Stimulated activated CD8-positive, alpha-beta memory T cell treated with anti-CD3 and anti-CD28 coated beads, Interleukin-2, amount 100 ng/mL, for 1 hour (primary cell): ENCODE results near the gene MPZL3.
"Not testable (repeated sequence)": the region's sequence is repeated elsewhere in the genome, so short reads cannot be mapped to it uniquely, and the experiment has no call there.

Experiments
- DNase-seq, 2 donors: peaks; one replicate each; pipeline ENCODE4 v3.0.0-alpha.2; 2020; ENCODE audit warnings: low read depth in 2 of 2

Gene MPZL3

DNA sequence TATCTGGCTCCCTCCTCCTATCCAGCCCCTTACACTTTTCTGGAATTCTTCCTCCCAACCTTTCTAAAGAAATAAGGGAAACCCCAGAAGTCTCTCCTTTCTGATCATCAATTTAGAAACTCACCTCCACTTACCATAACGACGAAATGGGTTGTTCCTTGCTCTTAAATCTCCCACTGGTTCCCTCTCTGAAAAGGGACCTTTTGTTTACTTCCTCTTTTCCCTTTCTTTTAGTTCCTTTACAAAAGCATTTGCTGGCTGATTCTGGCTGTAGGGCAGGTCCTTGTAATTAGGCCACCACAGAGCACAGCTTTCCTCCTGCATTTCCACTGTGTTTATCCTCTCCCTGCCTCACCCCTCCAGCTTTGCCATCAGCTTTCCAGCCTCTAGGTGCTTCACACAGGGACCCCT is 39.4 kb downstream of the MPZL3 start:
- no peak for DNase-seq

DNA sequence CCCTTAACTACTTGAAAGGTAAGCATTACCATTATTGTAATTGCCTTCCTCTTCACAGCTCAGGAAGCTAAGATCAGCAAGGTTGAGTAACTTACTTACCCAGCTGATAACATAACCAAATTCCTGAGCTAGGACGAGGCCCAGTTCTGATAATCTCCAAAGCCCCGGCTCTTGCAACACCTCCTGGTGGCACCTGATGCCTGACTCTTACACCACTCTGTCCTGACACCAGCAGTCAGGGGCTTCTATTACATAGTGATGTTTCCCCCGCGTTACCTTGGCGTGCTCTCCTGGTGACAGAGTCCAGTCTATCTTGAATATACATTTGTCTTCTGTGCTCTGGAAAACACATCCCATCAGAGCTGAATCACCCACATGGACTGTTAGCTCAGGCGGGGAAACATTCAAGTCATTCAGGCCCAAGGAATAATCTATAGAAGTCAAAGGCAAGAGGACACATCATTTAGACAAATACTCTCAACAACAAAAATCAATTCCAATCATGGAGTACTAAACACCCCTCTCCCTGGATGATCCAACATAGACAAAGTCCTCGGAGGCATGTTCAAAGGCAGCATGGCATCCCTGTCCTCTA is 39.9 kb downstream of the MPZL3 start:
- no peak for DNase-seq

- DNase-seq: no peak
These were observed 41.2 kb downstream of the MPZL3 start for GRCh38 chr11:118211006-118211405.

DNA sequence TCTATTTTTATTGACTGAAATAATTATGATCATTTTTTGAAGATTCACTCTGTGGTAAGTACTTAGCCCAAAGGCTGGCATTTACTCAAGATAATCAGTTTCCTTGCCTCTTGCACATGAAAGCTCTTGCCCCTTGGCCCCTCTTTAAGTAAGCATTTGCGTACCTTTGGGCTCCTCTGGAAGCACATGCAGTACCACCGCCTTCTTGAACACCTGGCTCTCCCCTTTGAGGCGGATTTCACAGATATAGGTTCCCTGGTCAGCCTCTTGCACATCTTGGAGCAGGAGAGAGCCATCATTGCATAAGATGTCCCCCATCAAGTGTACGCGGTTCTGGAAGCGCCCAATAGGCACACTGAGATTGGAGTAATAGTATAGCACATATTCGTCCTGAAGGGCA is 41.8 kb downstream of the MPZL3 start:
- DNase-seq: no peak

GRCh38 chr11:118209033-118209432 is 43.1 kb downstream of the MPZL3 start:
- DNase-seq: no peak

DNA sequence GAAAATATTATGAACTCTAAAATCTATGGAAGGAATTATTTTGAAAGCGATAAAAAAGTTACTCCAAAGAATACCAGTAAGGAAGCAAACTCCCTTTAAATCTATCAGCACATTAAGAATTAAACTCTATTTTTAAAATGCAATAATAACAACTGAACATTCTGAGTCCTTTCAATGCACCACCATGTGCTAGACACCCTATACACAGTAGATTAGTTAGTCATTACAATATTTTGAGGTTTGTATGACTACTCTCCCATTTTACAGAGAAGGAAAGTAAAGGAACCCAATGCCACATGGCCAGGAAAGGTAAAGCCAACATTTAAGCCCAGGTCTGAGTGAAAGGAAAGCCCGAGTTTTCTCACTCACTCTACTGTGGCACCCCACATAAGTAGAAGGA is 45.1 kb downstream of the MPZL3 start:
- DNase-seq: no peak

GRCh38 chr11:118206391-118207031 is 45.7 kb downstream of the MPZL3 start:
- no peak for DNase-seq

GRCh38 chr11:118205606-118206378 is 46.4 kb downstream of the MPZL3 start:
- no peak for DNase-seq

- DNase-seq: peak; percentile 34 to 39
These were observed 49.4 kb downstream of the MPZL3 start for GRCh38 chr11:118202599-118203422.

GRCh38 chr11:118201966-118202365 is 50.2 kb downstream of the MPZL3 start:
- DNase-seq: no peak

DNA sequence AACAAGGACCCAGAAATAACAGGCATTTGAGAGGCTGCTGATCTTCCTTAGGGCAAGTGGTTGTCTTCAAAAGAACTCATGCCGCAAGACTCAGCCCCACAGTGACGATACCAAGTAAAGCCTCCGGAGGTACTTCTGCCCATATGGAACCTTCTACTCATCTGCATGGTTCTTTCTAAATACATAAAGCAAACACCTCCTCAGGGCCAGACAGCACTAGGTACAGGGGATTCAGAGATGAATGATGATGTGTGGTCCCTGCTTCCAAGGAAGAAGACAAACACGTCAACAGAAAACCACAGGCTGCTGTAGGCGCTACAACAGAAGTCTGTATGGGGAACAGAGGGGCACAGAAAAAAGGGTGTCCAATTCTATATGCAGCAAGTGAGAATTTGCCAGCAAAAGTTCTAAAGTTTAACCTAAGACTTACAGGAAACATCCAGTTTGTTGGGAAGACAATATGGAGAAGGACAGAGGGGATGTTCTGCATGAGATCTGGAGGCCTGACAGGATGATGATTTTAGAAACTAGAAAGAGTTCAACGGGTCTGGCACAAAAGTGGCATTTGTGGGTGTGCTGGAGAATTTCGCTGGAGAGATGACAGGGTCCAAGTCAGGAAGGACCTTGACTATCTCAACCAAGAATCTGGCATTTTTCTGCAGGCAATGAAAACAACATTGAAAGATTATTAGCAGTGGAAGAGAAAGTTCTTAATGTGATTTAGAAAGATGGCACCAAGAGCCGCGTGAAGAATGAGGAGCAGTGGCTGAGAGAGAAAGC is 51.1 kb downstream of the MPZL3 start:
- DNase-seq: peak in 1 of 2 donors; percentile 23

GRCh38 chr11:118200497-118200896 is 51.7 kb downstream of the MPZL3 start:
- DNase-seq: no peak

DNA sequence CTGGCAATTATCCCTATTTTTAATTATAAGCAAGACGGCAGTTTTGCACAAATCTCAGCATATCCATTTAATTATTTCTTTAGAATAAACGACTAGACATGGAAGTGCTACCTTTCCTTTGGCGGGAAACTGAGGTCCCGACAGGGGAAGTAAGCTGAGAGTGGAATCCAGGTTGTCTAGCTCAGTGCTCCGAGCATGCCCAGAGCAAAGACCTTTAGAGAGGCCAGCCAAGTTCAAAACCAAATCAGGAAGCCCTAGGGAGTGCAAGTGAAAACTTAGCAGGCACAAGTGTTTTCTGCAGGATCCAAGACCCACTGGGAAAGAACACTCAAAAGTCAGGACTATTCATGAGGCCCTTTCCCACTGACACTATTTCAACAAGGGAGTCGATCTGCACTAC is 53.0 kb downstream of the MPZL3 start:
- no peak for DNase-seq

- peak; percentile 67 to 76 for DNase-seq
These were observed 53.8 kb downstream of the MPZL3 start for GRCh38 chr11:118198370-118198769.

GRCh38 chr11:118194835-118195627 is 57.1 kb downstream of the MPZL3 start:
- DNase-seq: no peak

GRCh38 chr11:118193910-118194566 is 58.1 kb downstream of the MPZL3 start:
- no peak for DNase-seq

- not testable (repeated sequence) for DNase-seq
These were observed 59.3 kb downstream of the MPZL3 start for GRCh38 chr11:118192817-118193216.

DNA sequence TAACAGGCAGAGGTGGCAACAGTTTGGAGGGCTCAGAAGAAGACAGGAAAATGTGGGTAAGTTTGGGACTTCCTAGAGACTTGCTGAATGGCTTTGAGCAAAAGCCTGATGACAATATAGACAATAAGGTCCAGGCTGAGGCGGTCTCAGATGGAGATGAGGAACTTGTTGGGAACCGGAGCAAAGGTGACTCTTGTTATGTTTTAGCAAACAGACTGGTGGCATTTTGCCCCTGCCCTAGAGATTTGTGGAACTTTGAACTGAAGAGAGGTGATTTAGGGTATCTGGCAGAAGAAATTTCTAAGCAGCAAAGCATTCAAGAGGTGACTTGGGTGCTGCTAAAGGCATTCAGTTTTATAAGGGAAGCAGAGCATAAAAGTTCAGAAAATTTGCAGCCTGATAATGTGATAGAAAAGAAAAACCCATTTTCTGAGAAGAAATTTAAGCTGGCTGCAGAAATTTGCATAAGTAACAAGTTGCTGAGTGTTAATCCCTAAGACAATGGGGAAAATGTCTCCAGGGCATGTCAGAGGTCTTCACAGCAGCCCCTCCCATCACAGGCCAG is 61.1 kb downstream of the MPZL3 start:
- DNase-seq: not testable (repeated sequence)

- no peak for DNase-seq
These were observed 65.6 kb downstream of the MPZL3 start for GRCh38 chr11:118186346-118187107.
